GM12878 (cell line): ENCODE measurements around the gene PLVAP. TPM values are rescaled to one million over a fixed set of nuclear protein-coding genes. Genes with fewer than 3 reads are reported as not detected.
A peak's percentile ranks its signal among the peaks of the same experiment; 100 is the strongest.

Experiments
- CREM ChIP-seq: IDR thresholded peaks from 2 replicates; pipeline ENCODE4 v1.6.1; 2014; ENCODE audit warnings: antibody characterized with exemption, low read depth
- EGR1 ChIP-seq, 2 experiments: IDR thresholded peaks; 1 replicate in 1 of 2; 2 replicates in 1 of 2; pipeline ENCODE4 v1.6.1; 2011 to 2012; ENCODE audit warnings: low read depth in 2 of 2, low read length in 2 of 2, borderline replicate concordance in 1 of 2, mild to moderate bottlenecking in 1 of 2, moderate library complexity in 1 of 2
- IKZF1 ChIP-seq: fragments of 450-650 bp; conservative IDR thresholded peaks from 2 replicates; pipeline ENCODE4 v1.6.1; 2017; ENCODE audit warnings: antibody characterized with exemption, mild to moderate bottlenecking
- NBN ChIP-seq: fragments of 450-650 bp; IDR thresholded peaks from 2 replicates; pipeline ENCODE4 v1.6.1; 2016
- NR2C1 ChIP-seq: fragments of 450-650 bp; IDR thresholded peaks from 2 replicates; pipeline ENCODE4 v1.6.1; 2017; ENCODE audit warnings: antibody characterized with exemption, mild to moderate bottlenecking, moderate library complexity
- PAX8 ChIP-seq: fragments of 450-650 bp; IDR thresholded peaks from 2 replicates; pipeline ENCODE4 v1.6.1; 2017; ENCODE audit warnings: mild to moderate bottlenecking, moderate library complexity
- PML ChIP-seq: IDR thresholded peaks from 2 replicates; pipeline ENCODE4 v1.6.1; 2012; ENCODE audit warnings: low read length, inconsistent platforms
- SPI1 ChIP-seq: IDR thresholded peaks from 2 replicates; pipeline ENCODE4 v1.6.1; 2011; ENCODE audit warnings: low read depth, mild to moderate bottlenecking, low read length, moderate library complexity, borderline replicate concordance; ENCODE audit not compliant: insufficient read depth
- SREBF1 ChIP-seq: IDR thresholded peaks from 2 replicates; pipeline ENCODE4 v1.6.1; 2012; ENCODE audit warnings: mild to moderate bottlenecking, low read length
- SREBF2 ChIP-seq: IDR thresholded peaks from 2 replicates; pipeline ENCODE4 v1.6.1; 2012; ENCODE audit warnings: mild to moderate bottlenecking, low read length
- SUZ12 ChIP-seq: fragments of 200-600 bp; sonication (generic); IDR thresholded peaks from one replicate; pipeline ENCODE4 v1.6.1; 2018; ENCODE audit warnings: antibody characterized with exemption, mild to moderate bottlenecking; ENCODE audit not compliant: unreplicated experiment
- ZBTB11 ChIP-seq: fragments of 450-650 bp; formaldehyde crosslinking; IDR thresholded peaks from 2 replicates; pipeline ENCODE4 v1.5.0; 2022; ENCODE audit warnings: mild to moderate bottlenecking, missing genetic modification characterization
- ZBTB4 ChIP-seq: fragments of 450-650 bp; formaldehyde crosslinking; IDR thresholded peaks from 2 replicates; pipeline ENCODE4 v1.4.0; 2022; ENCODE audit warnings: mild to moderate bottlenecking, moderate library complexity
- ZNF274 ChIP-seq: IDR thresholded peaks from one replicate; pipeline ENCODE4 v1.8.0; 2011; ENCODE audit not compliant: insufficient read length, insufficient read depth
- polyA plus RNA-seq, 11 experiments: library from polyadenylated mRNA; depleted of rRNA in 4 of 11; unstranded in 6 of 11; stranded (reverse) in 5 of 11; fragments of >200 nt; fragmentation: Nextera tagmentation in 4 of 11; fragmentation: Illumina TruSeq in 1 of 11; extraction: Ambion mirVana in 4 of 11; extraction: Trizol in 1 of 11; gene quantifications; 1 replicate in 1 of 11; 2 replicates in 10 of 11; pipeline versions ENCODE4 v1.2.1 to v1.2.3, GENCODE V29; 2011 to 2016; ENCODE audit warnings: inconsistent platforms in 2 of 11, missing spikeins in 2 of 11, low read depth in 1 of 11
- total RNA-seq, 4 experiments: library from RNA; depleted of rRNA in 3 of 4; stranded (reverse); fragments of >200 nt in 3 of 4; fragmentation: Illumina TruSeq in 1 of 4; extraction: Trizol in 1 of 4; gene quantifications; 2 replicates each; pipeline versions ENCODE4 v1.2.1 to v1.2.3, GENCODE V29; 2013 to 2021

The PLVAP gene
- total and polyA plus RNA-seq, 10 of the 15 experiments (the other 5 are each of a cell fraction or from before 2014, with no cell fraction given), result 0.03 to 0.54 (median 0.06) TPM; not detected in 4

- TF ChIP-seq SPI1, result peak; percentile 51; the same call in 1 of the 2 replicates
- no peak for TF ChIP-seq ZBTB11 (CRISPR knock-in tag)
- TF ChIP-seq PML, result no peak
- TF ChIP-seq NBN, result 0 out of 2 replicates have a peak, but pooled peaks have one; percentile 42
- no peak for TF ChIP-seq CREM
- TF ChIP-seq PAX8, result no peak
- no peak for TF ChIP-seq ZNF274
- TF ChIP-seq SREBF1, result no peak
- TF ChIP-seq EGR1 (IDR thresholded peaks at IDR 0.05; ENCODE audit: borderline replicate concordance in 1 of 2, low read depth in 2 of 2, low read length in 2 of 2), result no peak
- TF ChIP-seq SREBF2, result no peak
- no peak for TF ChIP-seq SUZ12
- peak; percentile 39 for TF ChIP-seq IKZF1
- TF ChIP-seq NR2C1, result no peak
- no peak for TF ChIP-seq ZBTB4 (CRISPR knock-in tag)
- TF ChIP-seq, all 136 proteins: peak for 16
Observed at GRCh38 chr19:17346109-17346671, 31.0 kb downstream of the PLVAP start (continued).
